ENCODE measurements around the gene VPS37C.

GRCh38 chr11:61139387-61139786, 21.8 kb downstream of the VPS37C start:
- no peak for TF ChIP-seq EZH2phosphoT487 (IDR thresholded peaks at IDR 0.05; ENCODE audit: insufficient read depth, low read depth)
- no peak for TF ChIP-seq EZH2 (IDR thresholded peaks at IDR 0.05; ENCODE audit: insufficient read depth, poor library complexity, severe bottlenecking)
